Dendritic cell treated with granulocyte-macrophage colony-stimulating factor and Interleukin-4, amounts not matched to agents 40 ng/mL and 50 ng/mL, for 4 days (primary cell): ENCODE data around the gene C2orf76.

Experiments
- H3K27ac Mint-ChIP-seq: one replicate; pipeline ENCODE4 v1.8.0; 2022; ENCODE audit warnings: mild to moderate bottlenecking, mixed read lengths
- H3K27me3 Mint-ChIP-seq: one replicate; pipeline ENCODE4 v1.8.0; 2022; ENCODE audit warnings: mild to moderate bottlenecking, mixed read lengths
- H3K36me3 Mint-ChIP-seq: one replicate; pipeline ENCODE4 v1.8.0; 2022; ENCODE audit warnings: low read depth, mixed read lengths
- H3K4me1 Mint-ChIP-seq: one replicate; pipeline ENCODE4 v1.8.0; 2022; ENCODE audit warnings: low read depth, mixed read lengths
- H3K4me3 Mint-ChIP-seq: one replicate; pipeline ENCODE4 v1.8.0; 2022; ENCODE audit warnings: mild to moderate bottlenecking, moderate library complexity, mixed read lengths
- H3K9me3 Mint-ChIP-seq: one replicate; pipeline ENCODE4 v1.8.0; 2022; ENCODE audit warnings: mixed read lengths
- intact Hi-C: fragments of 100-400 bp; cut with micrococcal nuclease; formaldehyde crosslinking; loops from one replicate; pipeline ENCODE4 v1.15.0; 2022

C2orf76 gene

DNA sequence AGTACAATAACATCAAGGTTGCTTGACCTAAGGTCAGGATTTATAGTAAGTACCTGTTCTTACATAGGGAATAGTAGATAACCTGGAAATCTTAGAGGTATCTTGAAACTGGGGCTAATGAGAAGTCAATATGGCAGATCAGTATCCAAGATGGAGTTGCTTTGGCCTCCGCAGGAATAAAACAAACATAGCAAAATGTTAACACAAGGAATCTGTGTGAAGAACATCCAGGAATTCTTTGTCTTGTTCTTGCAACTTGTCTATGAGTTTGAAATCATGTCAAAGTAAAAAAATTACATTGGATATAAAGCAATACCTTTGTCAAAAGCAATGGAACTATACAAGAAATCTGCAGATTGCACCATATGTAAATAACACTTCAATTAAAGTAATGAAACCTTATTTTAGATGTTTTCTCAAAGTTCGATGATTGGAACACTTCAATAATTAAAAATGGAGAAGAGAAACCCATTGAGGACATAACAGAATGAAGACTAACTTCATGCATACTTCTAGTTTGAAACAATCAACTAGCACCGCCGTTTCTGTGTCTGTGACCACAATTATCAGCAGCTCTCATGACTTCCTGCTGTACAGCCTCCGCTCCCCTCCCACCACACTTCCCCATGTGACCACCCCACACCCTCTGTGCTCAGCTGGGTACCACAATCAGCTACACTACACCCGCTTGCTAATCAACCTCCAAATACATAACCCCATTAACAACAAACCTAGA lies 27.6 kb downstream of the C2orf76 start:
- no peaks in the 10 kb centered on the region for H3K27me3 Mint-ChIP-seq
- no peaks in the 10 kb centered on the region for H3K9me3 Mint-ChIP-seq
- peak overlapping the region; percentile 30 for H3K27ac Mint-ChIP-seq
- intact Hi-C loops, result loop anchor here (5.0 kb wide), 1 partner anchor 807 kb away; no protein-coding TSS in a partner anchor
- peak overlapping the region; percentile 35 for H3K4me3 Mint-ChIP-seq
- peaks cover 21% of the 10 kb centered on the region for H3K4me1 Mint-ChIP-seq
- peaks cover 11% of the 10 kb centered on the region for H3K36me3 Mint-ChIP-seq

- intact Hi-C loops, result loop anchor here (5.0 kb wide), 1 partner anchor 806 kb away; no protein-coding TSS in a partner anchor
- Mint-ChIP-seq H3K27ac (peak overlapping the region; percentile 30), H3K9me3 (no peaks in the 10 kb centered on the region), H3K4me1 (peaks cover 21% of the 10 kb centered on the region), H3K4me3 (no peak overlapping the region), H3K27me3 (no peaks in the 10 kb centered on the region), H3K36me3 (peaks cover 11% of the 10 kb centered on the region)
Observed at GRCh38 chr2:119338272-119338671, 28.4 kb downstream of the C2orf76 start.

GRCh38 chr2:119337749-119338148 lies 28.9 kb downstream of the C2orf76 start:
- no peaks in the 10 kb centered on the region for H3K27me3 Mint-ChIP-seq
- no peak overlapping the region for H3K4me3 Mint-ChIP-seq
- peak overlapping the region; percentile 30 for H3K27ac Mint-ChIP-seq
- peaks cover 11% of the 10 kb centered on the region for H3K36me3 Mint-ChIP-seq
- H3K9me3 Mint-ChIP-seq, result no peaks in the 10 kb centered on the region
- H3K4me1 Mint-ChIP-seq, result peaks cover 21% of the 10 kb centered on the region
- intact Hi-C loops, result loop anchor here (5.0 kb wide), 1 partner anchor 805 kb away; no protein-coding TSS in a partner anchor

- Mint-ChIP-seq H3K4me1 (peaks cover 9% of the 10 kb centered on the region), H3K36me3 (peaks cover 11% of the 10 kb centered on the region), H3K9me3 (no peaks in the 10 kb centered on the region), H3K27me3 (no peaks in the 10 kb centered on the region), H3K4me3 (no peak overlapping the region), H3K27ac (no peak overlapping the region)
- intact Hi-C loops, result no loop called here
Observed at GRCh38 chr2:119333833-119334232, 32.8 kb downstream of the C2orf76 start.

DNA sequence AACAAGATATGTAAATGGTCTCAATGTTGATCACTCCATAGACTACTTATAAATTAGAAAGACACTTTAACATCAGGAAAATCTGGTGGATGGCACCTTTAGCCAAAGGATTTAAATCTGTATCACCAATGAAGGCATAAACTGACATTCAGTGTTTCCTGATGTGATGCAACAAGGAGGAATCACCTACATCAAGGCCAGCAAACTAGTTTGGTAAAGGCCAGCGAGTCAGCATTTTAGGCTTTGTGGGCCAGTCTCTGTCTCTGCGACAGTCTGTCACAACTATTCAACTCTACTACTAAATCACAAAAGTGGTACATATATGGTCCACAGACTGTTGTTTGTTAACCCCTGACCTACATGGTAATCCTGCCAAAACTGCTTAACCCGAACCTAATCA lies 33.3 kb downstream of the C2orf76 start:
- Mint-ChIP-seq H3K4me3 (no peak overlapping the region), H3K27me3 (no peaks in the 10 kb centered on the region), H3K4me1 (peaks cover 4% of the 10 kb centered on the region), H3K9me3 (no peaks in the 10 kb centered on the region), H3K36me3 (peaks cover 11% of the 10 kb centered on the region), H3K27ac (no peak overlapping the region)
- intact Hi-C loops, result no loop called here

DNA sequence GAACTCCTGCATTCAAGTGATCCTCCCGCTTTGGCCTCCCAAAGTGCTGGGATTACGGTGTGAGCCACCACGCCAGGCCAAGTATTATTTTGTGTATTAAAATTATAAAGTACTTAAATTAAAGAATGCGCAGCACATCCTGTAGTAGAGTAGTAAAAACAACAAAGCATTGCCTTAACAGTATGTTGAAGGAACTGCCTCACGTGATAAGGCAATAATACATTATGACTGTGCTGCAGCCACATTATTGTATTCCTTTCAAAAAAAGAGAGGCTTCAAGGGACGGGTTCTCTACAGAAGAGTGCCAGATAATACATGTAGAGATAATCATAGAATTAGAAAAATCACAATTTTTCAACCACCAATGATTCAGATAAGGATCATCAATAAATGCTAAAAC lies 33.7 kb downstream of the C2orf76 start:
- intact Hi-C loops, result no loop called here
- no peak overlapping the region for H3K27ac Mint-ChIP-seq
- H3K4me1 Mint-ChIP-seq, result peaks cover under 1% of the 10 kb centered on the region

GRCh38 chr2:119327431-119327830 lies 39.2 kb downstream of the C2orf76 start:
- Mint-ChIP-seq H3K27ac (no peak overlapping the region), H3K9me3 (no peaks in the 10 kb centered on the region), H3K4me1 (peaks cover 6% of the 10 kb centered on the region), H3K27me3 (no peaks in the 10 kb centered on the region), H3K36me3 (no peaks in the 10 kb centered on the region), H3K4me3 (no peak overlapping the region)
- intact Hi-C loops, result no loop called here

More for the DNA sequence above, 33.7 kb downstream of the C2orf76 start:
- Mint-ChIP-seq H3K27me3 (no peaks in the 10 kb centered on the region), H3K36me3 (peaks cover 11% of the 10 kb centered on the region), H3K4me3 (no peak overlapping the region), H3K9me3 (no peaks in the 10 kb centered on the region)

DNA sequence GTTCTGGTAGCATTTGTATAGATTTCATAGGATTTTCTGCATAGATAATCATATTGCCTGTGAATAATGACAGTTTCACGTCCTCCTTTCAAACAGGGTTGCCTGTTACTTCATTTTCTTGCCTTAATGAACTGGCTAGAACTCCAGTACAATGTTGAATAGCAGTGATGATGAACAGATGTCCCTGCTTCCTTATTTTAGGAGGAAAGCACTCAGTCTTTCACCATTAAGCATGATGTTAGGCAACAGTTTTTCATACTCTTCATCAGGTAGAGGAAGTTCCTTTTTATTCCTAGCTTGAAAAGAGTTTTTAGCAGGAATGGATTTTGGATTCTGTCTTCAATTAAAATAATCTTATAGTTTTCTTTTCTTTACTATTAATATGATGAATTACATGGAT lies 39.7 kb downstream of the C2orf76 start:
- Mint-ChIP-seq H3K27me3 (no peaks in the 10 kb centered on the region), H3K27ac (no peak overlapping the region), H3K36me3 (no peaks in the 10 kb centered on the region), H3K4me3 (no peak overlapping the region), H3K4me1 (peaks cover 6% of the 10 kb centered on the region), H3K9me3 (no peaks in the 10 kb centered on the region)
- intact Hi-C loops, result no loop called here

GRCh38 chr2:119324685-119325270 lies 41.9 kb downstream of the C2orf76 start:
- Mint-ChIP-seq H3K9me3 (no peaks in the 10 kb centered on the region), H3K27me3 (no peaks in the 10 kb centered on the region), H3K4me3 (no peak overlapping the region), H3K27ac (no peak overlapping the region), H3K4me1 (peaks cover 6% of the 10 kb centered on the region), H3K36me3 (no peaks in the 10 kb centered on the region)
- intact Hi-C loops, result no loop called here

DNA sequence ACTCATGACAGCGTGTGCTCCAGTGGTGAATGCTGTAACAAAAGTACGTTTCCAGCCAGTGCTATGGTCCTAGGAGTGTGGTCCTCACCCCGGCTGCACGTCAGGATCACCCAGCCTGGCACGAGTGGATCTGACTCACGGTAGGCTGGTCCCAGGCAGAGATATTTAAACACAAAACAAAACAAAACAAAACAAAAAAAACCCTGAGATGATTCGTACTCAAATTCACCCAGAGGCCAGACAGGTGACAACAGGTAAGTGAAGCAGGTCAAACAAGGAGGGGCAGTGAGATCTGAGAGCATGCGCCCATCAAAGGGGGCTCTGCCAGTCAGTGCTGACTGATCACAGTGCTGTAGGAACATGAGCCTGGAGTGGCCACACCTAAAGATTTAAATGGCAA lies 43.2 kb downstream of the C2orf76 start:
- Mint-ChIP-seq H3K4me1 (peaks cover 6% of the 10 kb centered on the region), H3K27ac (no peak overlapping the region), H3K27me3 (no peaks in the 10 kb centered on the region), H3K36me3 (no peaks in the 10 kb centered on the region), H3K4me3 (no peak overlapping the region), H3K9me3 (no peaks in the 10 kb centered on the region)
- intact Hi-C loops, result no loop called here

DNA sequence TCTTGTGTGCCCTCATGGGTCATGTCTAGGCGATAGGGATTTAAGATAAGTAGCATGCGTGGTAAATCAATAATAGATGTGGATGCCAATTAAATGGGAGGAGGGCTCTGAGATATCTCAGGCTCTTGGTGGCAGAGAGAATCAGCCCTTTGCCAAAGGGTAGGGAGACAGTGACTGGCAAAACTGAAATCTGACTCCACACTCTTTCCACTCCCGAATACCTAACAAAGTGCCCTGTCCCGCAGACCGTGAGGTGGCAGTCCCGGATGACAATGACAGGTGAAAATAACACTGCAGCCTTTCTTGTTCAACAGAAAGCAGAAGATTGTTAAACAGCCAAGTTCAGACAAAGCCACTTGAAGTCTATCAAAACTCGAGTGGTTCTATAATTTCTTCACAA lies 47.0 kb downstream of the C2orf76 start:
- Mint-ChIP-seq H3K36me3 (no peaks in the 10 kb centered on the region), H3K4me1 (no peaks in the 10 kb centered on the region), H3K9me3 (no peaks in the 10 kb centered on the region), H3K27me3 (no peaks in the 10 kb centered on the region), H3K4me3 (no peak overlapping the region), H3K27ac (no peak overlapping the region)
- intact Hi-C loops, result no loop called here

- H3K27me3 Mint-ChIP-seq, result no peaks in the 10 kb centered on the region
- no peak overlapping the region for H3K27ac Mint-ChIP-seq
- H3K9me3 Mint-ChIP-seq, result no peaks in the 10 kb centered on the region
- H3K4me3 Mint-ChIP-seq, result no peak overlapping the region
- intact Hi-C loops, result no loop called here
- no peaks in the 10 kb centered on the region for H3K4me1 Mint-ChIP-seq
- H3K36me3 Mint-ChIP-seq, result no peaks in the 10 kb centered on the region
Observed at GRCh38 chr2:119317554-119317953, 49.1 kb downstream of the C2orf76 start.

DNA sequence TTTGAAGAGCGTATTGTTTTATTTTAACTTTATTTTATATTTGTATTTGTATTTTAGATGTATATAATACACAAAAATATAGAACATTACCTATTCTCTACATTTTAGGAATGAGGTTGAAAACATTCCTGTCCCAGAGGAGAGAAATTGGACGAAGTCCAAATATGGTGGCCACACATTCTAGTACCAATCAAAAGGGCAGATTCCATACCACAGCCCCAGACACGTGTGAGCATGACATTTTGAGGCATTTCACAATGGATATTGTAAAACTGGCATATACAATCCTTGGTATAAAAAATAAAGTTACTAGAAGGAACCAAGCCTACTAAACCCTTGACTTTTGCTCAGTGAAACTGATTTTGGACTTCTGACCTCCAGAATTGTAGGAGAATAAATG lies 50.6 kb downstream of the C2orf76 start:
- intact Hi-C loops, result no loop called here
- Mint-ChIP-seq H3K27me3 (no peaks in the 10 kb centered on the region), H3K4me1 (no peaks in the 10 kb centered on the region), H3K27ac (no peak overlapping the region), H3K4me3 (no peak overlapping the region), H3K36me3 (peaks cover 6% of the 10 kb centered on the region), H3K9me3 (no peaks in the 10 kb centered on the region)

- H3K4me1 Mint-ChIP-seq, result no peaks in the 10 kb centered on the region
- no peaks in the 10 kb centered on the region for H3K27me3 Mint-ChIP-seq
- H3K27ac Mint-ChIP-seq, result no peak overlapping the region
- H3K36me3 Mint-ChIP-seq, result peaks cover 9% of the 10 kb centered on the region
- no peak overlapping the region for H3K4me3 Mint-ChIP-seq
- no peaks in the 10 kb centered on the region for H3K9me3 Mint-ChIP-seq
- intact Hi-C loops, result no loop called here
Observed at GRCh38 chr2:119315241-119315925, 51.3 kb downstream of the C2orf76 start.
